Keratinocyte (primary cell): ENCODE data around the gene RFX2.

Experiments used
- EZH2 ChIP-seq: IDR thresholded peaks from one replicate; pipeline ENCODE4 v1.6.1; 2012; ENCODE audit warnings: inconsistent platforms, mild to moderate bottlenecking, low read length, moderate library complexity
- TF ChIP-seq, protein P1 (sequence below), 3 experiments: IDR thresholded peaks in 1 of 3; conservative IDR thresholded peaks in 1 of 3; optimal IDR thresholded peaks in 1 of 3; 2 replicates in 2 of 3; 3 replicates in 1 of 3; pipeline versions ENCODE3 to v1.5.1; 2011; ENCODE audit warnings: low read length in 3 of 3, mild to moderate bottlenecking in 3 of 3, moderate library complexity in 2 of 3, control low read depth in 1 of 3, inconsistent platforms in 1 of 3; ENCODE audit not compliant: insufficient read depth in 2 of 3; ENCODE audit errors: extremely low read depth in 1 of 3

DNA sequence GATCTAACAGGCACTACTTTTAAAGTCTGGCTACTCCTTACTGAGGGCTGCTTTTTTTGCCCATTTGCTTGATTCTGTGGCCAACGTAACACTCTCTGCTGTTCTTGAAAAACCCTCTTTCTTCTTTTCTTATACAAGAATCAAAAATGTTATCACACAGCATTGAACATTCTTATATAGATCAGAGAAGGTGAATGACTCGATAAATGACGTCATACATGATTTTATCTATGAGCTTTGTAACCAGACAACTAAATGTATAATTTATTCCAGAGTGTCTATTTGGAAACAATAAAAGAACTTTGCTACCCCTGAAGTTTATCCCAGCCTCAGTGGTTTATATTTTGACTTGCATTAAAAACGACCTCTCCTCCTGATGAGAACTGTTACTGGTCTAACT lies 12.4 kb downstream of the RFX2 start:
- TF ChIP-seq, protein P1, sequence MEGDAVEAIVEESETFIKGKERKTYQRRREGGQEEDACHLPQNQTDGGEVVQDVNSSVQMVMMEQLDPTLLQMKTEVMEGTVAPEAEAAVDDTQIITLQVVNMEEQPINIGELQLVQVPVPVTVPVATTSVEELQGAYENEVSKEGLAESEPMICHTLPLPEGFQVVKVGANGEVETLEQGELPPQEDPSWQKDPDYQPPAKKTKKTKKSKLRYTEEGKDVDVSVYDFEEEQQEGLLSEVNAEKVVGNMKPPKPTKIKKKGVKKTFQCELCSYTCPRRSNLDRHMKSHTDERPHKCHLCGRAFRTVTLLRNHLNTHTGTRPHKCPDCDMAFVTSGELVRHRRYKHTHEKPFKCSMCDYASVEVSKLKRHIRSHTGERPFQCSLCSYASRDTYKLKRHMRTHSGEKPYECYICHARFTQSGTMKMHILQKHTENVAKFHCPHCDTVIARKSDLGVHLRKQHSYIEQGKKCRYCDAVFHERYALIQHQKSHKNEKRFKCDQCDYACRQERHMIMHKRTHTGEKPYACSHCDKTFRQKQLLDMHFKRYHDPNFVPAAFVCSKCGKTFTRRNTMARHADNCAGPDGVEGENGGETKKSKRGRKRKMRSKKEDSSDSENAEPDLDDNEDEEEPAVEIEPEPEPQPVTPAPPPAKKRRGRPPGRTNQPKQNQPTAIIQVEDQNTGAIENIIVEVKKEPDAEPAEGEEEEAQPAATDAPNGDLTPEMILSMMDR (optimal IDR thresholded peaks at IDR 0.05 in 1 of 3, IDR thresholded peaks at IDR 0.05 in 1 of 3, conservative IDR thresholded peaks at IDR 0.05 in 1 of 3; ENCODE audit: extremely low read depth in 1 of 3, insufficient read depth in 2 of 3, low read length in 3 of 3) = no peak
- no peak for TF ChIP-seq EZH2
